Body of pancreas (tissue), 4 donors: ENCODE measurements around the gene AKAP5.

ENCODE experiments used
- POLR2A ChIP-seq, 3 donors: fragments of 450-650 bp; IDR thresholded peaks; one replicate each; pipeline ENCODE4 v1.6.1; 2016; ENCODE audit warnings: antibody characterized with exemption in 3 of 3, mild to moderate bottlenecking in 2 of 3
- TF ChIP-seq, protein P1 (sequence below), 7 experiments: fragments of 450-650 bp in 4 of 7; fragments of 200-600 bp in 3 of 7; sonication (generic) in 3 of 7; IDR thresholded peaks; one replicate each; pipeline ENCODE4 v1.5.1; 2016 to 2019; ENCODE audit warnings: antibody characterized with exemption in 7 of 7

DNA sequence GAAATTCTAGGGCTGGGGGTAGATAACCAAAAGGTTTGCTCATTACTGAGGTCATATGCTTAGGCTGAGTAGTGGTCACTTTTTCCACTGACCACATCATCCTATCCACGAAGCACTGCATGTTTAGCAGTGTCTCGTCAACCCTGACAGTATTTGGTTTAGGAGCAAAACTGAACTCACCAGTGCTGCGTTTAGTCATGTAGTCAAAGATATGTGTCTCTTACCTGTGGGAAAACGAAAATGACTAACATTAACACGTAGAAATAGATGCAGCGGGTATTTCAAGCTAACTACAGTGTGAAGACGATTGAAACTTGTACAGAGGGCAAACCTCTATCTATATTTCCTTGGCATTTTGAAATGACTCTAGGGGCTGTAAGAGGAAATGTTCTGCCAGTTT is 42.5 kb upstream of the AKAP5 start:
- TF ChIP-seq, protein P1, sequence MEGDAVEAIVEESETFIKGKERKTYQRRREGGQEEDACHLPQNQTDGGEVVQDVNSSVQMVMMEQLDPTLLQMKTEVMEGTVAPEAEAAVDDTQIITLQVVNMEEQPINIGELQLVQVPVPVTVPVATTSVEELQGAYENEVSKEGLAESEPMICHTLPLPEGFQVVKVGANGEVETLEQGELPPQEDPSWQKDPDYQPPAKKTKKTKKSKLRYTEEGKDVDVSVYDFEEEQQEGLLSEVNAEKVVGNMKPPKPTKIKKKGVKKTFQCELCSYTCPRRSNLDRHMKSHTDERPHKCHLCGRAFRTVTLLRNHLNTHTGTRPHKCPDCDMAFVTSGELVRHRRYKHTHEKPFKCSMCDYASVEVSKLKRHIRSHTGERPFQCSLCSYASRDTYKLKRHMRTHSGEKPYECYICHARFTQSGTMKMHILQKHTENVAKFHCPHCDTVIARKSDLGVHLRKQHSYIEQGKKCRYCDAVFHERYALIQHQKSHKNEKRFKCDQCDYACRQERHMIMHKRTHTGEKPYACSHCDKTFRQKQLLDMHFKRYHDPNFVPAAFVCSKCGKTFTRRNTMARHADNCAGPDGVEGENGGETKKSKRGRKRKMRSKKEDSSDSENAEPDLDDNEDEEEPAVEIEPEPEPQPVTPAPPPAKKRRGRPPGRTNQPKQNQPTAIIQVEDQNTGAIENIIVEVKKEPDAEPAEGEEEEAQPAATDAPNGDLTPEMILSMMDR (IDR thresholded peaks at IDR 0.05): no peak
- no peak for TF ChIP-seq POLR2A (IDR thresholded peaks at IDR 0.05)
